Neural progenitor cell (in vitro differentiated cells): Measurements from ENCODE around the gene SUN5.

Experiments used
- EZH2 ChIP-seq: fragments of 200-600 bp; sonication (generic); IDR thresholded peaks from 2 replicates; pipeline ENCODE4 v1.6.1; 2017; ENCODE audit warnings: antibody characterized with exemption, mild to moderate bottlenecking, moderate library complexity
- EZH2phosphoT487 ChIP-seq: fragments of 200-600 bp; sonication (generic); IDR thresholded peaks from 2 replicates; pipeline ENCODE4 v1.6.1; 2017; ENCODE audit warnings: antibody characterized with exemption
- TF ChIP-seq, protein P1 (sequence below): fragments of 200-600 bp; sonication (generic); IDR thresholded peaks from 2 replicates; pipeline ENCODE4 v1.5.1; 2017; ENCODE audit warnings: antibody characterized with exemption, mild to moderate bottlenecking

GRCh38 chr20:33037456-33037855 lies 33.2 kb upstream of the SUN5 start:
- TF ChIP-seq, protein P1, sequence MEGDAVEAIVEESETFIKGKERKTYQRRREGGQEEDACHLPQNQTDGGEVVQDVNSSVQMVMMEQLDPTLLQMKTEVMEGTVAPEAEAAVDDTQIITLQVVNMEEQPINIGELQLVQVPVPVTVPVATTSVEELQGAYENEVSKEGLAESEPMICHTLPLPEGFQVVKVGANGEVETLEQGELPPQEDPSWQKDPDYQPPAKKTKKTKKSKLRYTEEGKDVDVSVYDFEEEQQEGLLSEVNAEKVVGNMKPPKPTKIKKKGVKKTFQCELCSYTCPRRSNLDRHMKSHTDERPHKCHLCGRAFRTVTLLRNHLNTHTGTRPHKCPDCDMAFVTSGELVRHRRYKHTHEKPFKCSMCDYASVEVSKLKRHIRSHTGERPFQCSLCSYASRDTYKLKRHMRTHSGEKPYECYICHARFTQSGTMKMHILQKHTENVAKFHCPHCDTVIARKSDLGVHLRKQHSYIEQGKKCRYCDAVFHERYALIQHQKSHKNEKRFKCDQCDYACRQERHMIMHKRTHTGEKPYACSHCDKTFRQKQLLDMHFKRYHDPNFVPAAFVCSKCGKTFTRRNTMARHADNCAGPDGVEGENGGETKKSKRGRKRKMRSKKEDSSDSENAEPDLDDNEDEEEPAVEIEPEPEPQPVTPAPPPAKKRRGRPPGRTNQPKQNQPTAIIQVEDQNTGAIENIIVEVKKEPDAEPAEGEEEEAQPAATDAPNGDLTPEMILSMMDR, result no peak
- no peak for TF ChIP-seq EZH2
- no peak for TF ChIP-seq EZH2phosphoT487
